ENCODE results near the gene BMP7.

BMP7 gene

DNA sequence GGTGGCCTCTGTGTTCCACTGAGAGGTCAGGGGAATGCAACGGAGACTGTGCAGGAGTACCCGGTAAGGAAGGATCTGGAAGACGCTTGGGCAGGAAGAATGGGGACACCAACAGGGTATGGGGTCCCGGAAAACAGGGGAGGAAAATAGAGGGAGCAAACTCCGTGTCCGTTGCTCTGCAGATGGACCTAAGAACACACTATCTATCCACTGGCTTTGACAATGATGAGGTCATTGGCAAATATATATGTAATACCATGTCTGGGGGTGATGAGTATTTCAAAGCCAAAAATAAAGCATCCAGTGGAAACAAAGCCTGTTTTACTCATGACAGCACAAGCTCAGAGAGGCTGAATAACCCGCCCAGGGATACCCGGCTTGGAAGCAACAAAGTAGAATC is 80.2 kb downstream of the BMP7 start:
- TF ChIP-seq, protein P1, sequence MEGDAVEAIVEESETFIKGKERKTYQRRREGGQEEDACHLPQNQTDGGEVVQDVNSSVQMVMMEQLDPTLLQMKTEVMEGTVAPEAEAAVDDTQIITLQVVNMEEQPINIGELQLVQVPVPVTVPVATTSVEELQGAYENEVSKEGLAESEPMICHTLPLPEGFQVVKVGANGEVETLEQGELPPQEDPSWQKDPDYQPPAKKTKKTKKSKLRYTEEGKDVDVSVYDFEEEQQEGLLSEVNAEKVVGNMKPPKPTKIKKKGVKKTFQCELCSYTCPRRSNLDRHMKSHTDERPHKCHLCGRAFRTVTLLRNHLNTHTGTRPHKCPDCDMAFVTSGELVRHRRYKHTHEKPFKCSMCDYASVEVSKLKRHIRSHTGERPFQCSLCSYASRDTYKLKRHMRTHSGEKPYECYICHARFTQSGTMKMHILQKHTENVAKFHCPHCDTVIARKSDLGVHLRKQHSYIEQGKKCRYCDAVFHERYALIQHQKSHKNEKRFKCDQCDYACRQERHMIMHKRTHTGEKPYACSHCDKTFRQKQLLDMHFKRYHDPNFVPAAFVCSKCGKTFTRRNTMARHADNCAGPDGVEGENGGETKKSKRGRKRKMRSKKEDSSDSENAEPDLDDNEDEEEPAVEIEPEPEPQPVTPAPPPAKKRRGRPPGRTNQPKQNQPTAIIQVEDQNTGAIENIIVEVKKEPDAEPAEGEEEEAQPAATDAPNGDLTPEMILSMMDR (IDR thresholded peaks at IDR 0.05; ENCODE audit: extremely low read depth, insufficient read depth, missing control alignments): no peak
- in situ Hi-C loops (cut with MboI; ENCODE audit: low pct_unique_long_range_greater_than_20kb, low sequenced_read_pairs, unreplicated experiment): no loop called here
- no peak for DNase-seq (ENCODE audit: low spot score)

DNA sequence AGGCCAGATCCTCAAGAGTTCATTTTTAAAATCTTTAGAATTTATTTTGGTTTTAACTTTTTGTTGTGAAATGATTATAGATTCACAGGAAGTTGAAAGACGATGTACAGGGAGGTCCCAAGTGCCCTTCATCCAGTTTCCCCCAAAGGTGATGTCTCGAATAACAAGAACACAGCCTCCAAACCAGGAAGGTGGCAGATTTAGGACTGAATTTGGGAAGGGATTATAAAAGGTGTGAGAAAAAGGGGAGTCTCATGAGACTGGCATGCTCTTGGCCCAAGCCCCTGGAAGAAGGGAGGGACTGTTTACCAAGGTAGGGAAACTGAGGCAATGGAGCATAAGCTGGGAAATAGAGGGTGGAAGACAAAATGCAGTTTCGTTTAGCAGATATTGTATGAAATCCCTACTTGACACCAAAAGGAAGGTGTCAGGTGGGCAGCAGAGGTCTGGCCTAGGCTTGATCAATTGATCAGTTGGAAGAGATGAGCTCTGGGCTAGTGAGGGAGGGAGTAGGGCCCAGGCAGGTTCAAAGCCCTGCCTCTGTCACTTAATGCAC is 81.2 kb downstream of the BMP7 start:
- no peak for DNase-seq (ENCODE audit: low spot score)
- in situ Hi-C loops (cut with MboI; ENCODE audit: low pct_unique_long_range_greater_than_20kb, low sequenced_read_pairs, unreplicated experiment): no loop called here
- TF ChIP-seq, protein P1 (IDR thresholded peaks at IDR 0.05; ENCODE audit: extremely low read depth, insufficient read depth, missing control alignments): no peak

DNA sequence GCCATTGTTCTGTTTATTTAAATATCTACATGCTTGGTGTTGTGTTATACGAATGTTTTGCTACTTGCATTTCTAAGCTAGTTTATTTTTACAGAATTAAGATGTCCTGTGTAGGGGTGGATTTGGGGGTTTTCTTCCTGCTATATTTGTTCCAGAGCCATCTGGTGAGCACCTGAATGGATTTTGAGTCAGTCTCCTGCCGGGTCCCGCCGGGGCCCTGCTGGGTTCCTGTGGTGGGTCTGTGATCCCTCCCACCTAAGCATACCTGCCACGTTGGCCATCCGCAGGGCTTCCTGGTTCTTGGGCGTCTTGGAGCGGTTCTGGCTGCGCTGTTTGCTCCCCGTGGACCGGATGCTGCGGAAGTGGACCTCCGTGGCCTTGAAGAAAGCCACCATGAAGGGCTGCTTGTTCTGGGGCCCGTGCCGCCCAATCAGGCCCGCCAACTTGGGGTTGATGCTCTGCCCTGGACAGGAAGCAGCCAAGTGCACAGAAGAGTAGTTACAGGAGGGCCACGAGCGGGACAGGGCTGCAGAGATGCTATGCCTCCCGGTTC is 82.9 kb downstream of the BMP7 start:
- in situ Hi-C loops (cut with MboI; ENCODE audit: low pct_unique_long_range_greater_than_20kb, low sequenced_read_pairs, unreplicated experiment): no loop called here
- TF ChIP-seq, protein P1 (IDR thresholded peaks at IDR 0.05; ENCODE audit: extremely low read depth, insufficient read depth, missing control alignments): no peak
- DNase-seq (ENCODE audit: low spot score): no peak

DNA sequence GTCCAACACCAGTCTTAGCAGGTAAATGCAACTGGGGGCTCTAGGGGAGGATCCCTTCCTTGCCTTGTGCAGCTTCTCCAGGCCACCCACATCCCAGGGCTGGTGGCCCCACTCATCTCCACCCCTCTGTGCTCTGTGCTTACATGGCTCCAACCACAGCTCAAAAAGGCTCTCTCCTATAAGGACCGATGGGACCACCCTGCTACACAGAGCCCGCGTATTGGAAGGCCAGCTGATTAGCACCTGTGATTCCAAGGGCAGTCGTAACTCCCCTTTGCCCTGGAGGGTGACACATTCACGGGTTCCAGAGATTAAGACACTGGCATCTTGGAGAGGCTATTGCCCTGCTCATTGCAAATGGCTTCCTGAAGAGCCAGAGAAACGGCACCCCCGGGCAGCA is 84.8 kb downstream of the BMP7 start:
- no peak for DNase-seq (ENCODE audit: low spot score)
- in situ Hi-C loops (cut with MboI; ENCODE audit: low pct_unique_long_range_greater_than_20kb, low sequenced_read_pairs, unreplicated experiment): no loop called here
- TF ChIP-seq, protein P1 (IDR thresholded peaks at IDR 0.05; ENCODE audit: extremely low read depth, insufficient read depth, missing control alignments): no peak

DNA sequence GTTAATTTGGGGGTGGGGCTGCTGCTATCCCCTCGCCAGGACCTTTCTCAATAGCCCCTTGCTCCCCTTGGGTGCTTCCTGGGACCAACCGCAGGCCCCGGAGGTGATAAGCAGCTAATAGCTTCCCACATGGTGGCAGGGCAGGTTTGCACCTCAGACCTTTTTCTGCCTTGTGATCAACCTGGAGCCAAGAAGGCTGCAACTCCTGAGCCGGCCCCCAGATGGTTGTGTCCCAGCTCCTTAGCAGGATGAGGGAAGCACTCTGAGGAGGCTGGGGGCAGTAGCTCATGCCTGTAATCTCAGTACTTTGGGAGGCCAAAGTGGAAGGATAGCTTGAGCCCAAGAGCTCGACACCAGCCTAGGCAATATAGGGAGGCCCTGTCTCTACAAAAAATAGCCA is 85.5 kb downstream of the BMP7 start:
- no peak for DNase-seq (ENCODE audit: low spot score)
- TF ChIP-seq, protein P1 (IDR thresholded peaks at IDR 0.05; ENCODE audit: extremely low read depth, insufficient read depth, missing control alignments): no peak
- in situ Hi-C loops (cut with MboI; ENCODE audit: low pct_unique_long_range_greater_than_20kb, low sequenced_read_pairs, unreplicated experiment): no loop called here

DNA sequence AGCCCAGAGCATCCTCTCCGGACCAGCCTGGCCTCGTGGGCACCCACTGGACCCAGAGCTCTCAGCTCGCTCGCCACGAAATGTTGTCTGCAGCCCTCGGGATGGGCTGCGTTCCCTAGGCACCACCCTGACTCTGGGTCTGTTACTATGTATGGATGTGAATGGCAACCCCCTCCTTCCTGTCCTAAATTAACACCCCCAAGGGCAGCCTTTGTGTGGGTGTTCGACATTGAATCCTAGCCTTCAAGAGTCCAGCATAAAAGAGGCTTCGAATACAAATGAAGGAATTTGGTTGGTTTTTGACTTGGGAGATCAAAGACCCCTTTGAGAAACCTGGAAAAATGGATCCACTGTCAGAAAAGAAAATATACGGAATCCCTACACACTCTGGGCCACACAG is 86.1 kb downstream of the BMP7 start:
- no peak for DNase-seq (ENCODE audit: low spot score)
- TF ChIP-seq, protein P1 (IDR thresholded peaks at IDR 0.05; ENCODE audit: extremely low read depth, insufficient read depth, missing control alignments): no peak
- in situ Hi-C loops (cut with MboI; ENCODE audit: low pct_unique_long_range_greater_than_20kb, low sequenced_read_pairs, unreplicated experiment): no loop called here
